GM12891 (cell line): ENCODE measurements around the gene TMEM220.

Experiments used
- SPI1 ChIP-seq: IDR thresholded peaks from 2 replicates; pipeline ENCODE4 v1.6.1; 2011; ENCODE audit warnings: low read depth, low read length, control low read depth
- TAF1 ChIP-seq: IDR thresholded peaks from 2 replicates; pipeline ENCODE4 v1.6.1; 2011; ENCODE audit warnings: low read depth, low read length, control low read depth

- TF ChIP-seq SPI1 (no peak), TAF1 (no peak)
Observed at GRCh38 chr17:10776381-10776780, 46.6 kb upstream of the TMEM220 start.
